HG03060 (cell line): Measurements from ENCODE around the gene MED29.

Experiments
- ATAC-seq: cut with Tn5 transposase; IDR thresholded peaks from one replicate; pipeline ENCODE4 v1.9.1; 2021; ENCODE audit warnings: low read depth, moderate number of reproducible peaks; ENCODE audit not compliant: unreplicated experiment

The MED29 gene

GRCh38 chr19:39426170-39426569 is 35.0 kb downstream of the MED29 start:
- no peak for ATAC-seq

GRCh38 chr19:39427707-39428106 is 36.5 kb downstream of the MED29 start:
- ATAC-seq, result no peak

GRCh38 chr19:39428283-39429112 is 37.3 kb downstream of the MED29 start:
- ATAC-seq, result no peak

- ATAC-seq, result peak; percentile 43
These were observed 39.8 kb downstream of the MED29 start for GRCh38 chr19:39430675-39431593.

- ATAC-seq, result no peak
These were observed 41.5 kb downstream of the MED29 start for GRCh38 chr19:39432677-39433025.

DNA sequence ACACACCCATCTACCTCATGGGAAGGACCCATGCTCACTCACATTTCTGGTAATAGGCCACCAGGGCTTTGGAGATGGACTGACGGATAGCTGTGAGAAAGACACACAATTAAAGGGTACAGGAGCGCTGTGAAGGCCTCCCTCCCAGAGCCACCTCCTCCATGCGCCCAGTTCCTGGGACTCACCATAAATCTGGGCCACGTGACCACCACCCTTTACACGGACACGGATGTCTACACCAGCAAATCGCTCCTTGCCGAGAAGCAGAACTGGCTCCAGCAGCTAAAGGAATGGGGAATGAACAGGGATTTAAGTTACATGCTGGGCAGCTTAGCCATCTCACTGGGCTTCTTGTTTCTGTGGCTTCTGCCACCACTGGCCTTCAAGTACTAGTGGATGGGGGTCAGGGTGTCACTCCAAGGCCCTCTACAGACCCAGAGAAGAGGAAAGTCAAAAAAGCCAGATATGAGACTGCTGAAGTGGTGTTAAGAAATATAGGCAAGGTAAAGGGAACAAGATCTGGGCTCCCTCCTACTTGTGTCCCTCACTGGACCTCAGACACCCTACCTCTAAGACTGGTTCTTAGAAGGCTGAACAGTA is 42.4 kb downstream of the MED29 start:
- ATAC-seq, result no peak

DNA sequence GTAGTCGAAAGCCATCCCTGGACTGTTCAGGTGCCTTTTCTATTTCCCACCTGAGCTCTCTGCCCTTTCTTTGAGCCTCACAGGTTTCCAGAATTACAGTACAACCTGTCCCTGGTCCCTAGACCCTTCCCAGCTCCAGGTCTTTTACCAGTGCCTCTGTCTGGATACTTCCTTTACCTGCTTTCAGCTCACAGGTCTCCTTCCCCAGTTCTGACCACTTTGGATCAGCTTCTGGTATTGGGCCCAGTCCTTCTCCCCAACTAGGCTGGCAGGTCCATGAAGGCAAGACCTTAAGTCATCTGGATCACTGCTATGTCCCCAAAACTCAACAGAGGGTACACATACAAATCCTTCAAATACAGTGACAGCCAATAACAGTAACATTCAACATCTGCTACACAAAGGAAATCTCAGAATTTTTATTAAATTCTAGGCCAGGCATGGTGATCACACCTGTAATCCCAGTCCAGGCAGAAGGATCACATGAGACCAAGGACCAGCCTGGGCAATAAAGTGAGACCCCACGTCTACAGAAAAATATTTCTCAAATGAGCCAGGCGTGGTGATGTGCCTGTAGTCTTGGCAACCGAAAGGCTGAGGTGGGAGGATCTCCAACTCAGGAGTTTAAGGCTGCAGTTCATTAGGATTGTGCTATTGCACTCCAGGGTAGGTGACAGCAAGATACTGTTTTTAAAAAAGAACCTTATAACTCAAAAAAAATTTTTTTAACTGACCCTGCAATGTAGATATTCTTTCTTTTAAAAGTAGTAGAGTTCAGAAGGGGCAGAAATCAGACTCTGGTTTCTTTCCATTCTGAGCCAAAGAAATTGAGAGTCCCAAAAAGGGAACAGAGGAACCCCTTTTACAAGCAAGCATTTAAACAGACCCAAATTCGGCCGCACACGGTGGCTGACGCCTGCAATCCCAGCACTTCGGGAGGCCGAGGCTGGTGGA is 43.2 kb downstream of the MED29 start:
- ATAC-seq, result no peak

GRCh38 chr19:39435499-39436349 is 44.5 kb downstream of the MED29 start, which contains the start of gene RPS16:
Gene RPS16, minus strand, starts transcription at chr19:39435949. Its CDS starts 54 bp downstream, at chr19:39435895.
- peak; percentile 53 for ATAC-seq

DNA sequence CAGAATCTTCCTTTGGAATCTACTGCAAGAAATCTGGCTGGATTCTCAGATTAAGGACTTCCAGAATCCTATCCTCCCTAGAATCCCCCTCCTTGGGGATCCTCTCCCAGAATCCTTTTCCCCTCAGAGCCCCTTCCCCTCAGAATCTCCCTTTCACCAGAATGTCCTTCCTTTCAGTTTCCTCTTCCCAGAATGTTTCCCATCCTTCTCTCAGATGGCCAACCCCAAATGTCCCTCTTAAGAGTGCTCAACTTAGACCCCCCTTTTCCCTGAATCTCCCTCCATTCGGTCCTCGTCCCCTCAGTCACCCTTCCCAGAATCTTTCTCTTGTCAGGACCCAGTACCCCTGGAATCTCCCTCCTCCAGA is 45.2 kb downstream of the MED29 start:
- ATAC-seq, result no peak

- ATAC-seq, result no peak
These were observed 47.2 kb downstream of the MED29 start for GRCh38 chr19:39438270-39438934.

DNA sequence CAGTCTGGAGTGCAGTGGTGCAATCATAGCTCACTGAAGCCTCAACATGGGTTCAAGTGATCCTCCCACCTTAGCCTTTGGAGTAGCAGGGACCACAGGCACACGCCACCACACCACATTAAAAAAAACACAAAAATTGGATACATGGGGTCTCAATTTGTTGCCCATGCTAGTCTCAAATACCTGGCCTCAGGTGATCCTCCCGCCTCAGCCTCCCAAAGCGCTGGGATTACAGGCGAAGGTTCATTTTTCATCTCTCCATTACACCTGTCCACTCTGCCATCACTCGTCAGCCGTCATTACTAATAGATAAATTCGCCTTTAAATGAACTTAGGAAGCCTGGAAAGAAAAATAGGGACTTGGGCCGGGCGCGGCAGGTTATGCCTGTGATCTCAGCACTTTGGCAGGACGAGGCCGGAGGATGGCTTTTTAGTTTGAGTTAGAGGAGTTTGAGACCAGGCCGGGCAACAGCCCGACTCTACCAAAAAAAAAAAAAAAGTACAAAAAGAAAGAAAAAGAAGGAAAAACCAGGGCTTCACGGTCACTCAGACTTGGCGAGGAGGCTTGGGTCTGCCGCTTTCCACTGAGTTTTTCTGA is 53.5 kb downstream of the MED29 start:
- ATAC-seq, result no peak

DNA sequence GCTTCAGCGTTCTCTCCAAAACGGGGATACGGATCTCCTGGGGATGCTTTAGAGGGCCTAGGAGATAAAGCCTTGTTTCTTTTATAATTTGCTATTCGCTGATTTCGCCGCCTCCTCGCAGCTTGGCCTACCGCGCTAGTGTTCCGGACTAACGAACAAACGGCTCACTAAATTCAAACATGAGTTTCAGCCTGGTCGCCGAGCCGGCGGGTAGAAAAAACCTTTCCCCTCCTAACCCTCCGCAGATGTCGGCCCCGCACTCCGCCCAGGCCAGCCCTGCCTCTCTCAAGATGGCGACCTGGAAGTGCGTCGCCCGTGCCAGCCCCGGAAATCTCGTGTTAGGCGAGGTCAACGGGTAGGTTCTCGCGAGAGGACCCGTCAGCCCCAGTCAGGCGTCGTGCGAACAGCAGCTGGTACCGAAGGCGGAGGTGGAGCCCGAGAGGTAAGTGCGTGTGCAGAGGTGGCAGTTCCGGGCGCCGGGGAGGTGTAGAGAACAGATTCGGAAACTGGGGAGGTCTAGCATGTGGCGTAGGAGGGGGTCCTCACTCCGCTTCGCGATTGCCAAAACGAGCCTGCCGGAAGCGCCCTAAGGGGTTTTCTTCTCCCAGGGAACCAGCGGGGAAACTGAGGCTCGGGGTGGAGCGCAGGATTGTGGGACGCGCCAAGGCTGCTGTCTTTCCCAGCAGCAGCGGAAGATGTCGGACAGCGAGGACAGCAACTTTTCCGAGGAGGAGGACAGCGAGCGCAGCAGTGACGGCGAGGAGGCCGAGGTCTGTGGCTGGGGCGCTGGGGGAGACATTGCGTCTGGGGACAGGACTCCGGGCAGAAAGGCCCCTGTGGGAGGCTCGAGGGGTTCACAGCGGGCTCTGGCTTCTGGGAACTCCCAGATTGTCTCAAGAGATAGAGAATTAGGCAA is 54.3 kb downstream of the MED29 start, which contains the start of gene SUPT5H:
SUPT5H (plus strand) TSS at position 387 of the 916 bp plus-strand sequence; CDS start at position 696, 309 bp downstream.
- peak; percentile 57 for ATAC-seq

- ATAC-seq, result no peak
These were observed 55.3 kb downstream of the MED29 start for GRCh38 chr19:39446365-39447084.

- no peak for ATAC-seq
These were observed 57.1 kb downstream of the MED29 start for GRCh38 chr19:39448271-39448670.

DNA sequence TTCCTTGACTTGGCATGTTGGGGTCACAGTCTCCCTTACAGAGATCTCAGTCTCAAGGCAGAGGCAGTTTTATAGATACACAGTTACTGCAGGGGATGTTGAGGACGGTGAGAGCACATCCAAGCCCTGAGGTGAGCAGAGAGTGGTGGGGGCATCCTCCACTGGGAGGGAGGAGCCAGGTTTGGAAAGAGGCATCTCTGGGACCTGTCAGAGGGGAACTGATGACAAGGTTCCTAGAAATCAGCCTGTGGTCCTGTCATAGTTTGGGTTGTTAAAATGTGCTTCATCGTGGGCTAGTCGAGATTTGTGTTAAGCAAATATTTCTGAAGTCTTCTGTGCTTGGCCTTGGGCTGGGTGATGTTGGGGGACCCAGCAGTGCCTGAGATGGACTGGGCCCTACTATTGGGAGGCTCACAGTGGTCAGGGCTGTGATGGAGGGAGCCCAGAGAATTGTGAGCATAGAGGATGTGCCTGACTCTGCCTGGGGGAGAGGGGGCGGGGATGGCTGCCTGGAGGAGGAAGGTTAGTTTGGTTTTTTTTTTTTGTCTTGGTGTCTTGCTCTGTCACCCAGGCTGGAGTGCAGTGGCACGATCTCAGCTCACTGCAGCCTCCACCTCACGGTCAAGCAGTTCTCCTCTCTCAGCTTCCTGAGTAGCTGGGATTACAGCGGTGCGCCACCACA is 58.1 kb downstream of the MED29 start:
- ATAC-seq, result no peak
